ENCODE results near the gene LITAF.

Gene LITAF

GRCh38 chr16:11613381-11614303 is 26.9 kb upstream of the LITAF start:
- ChIA-PET CTCF (interaction anchor here (0.7 to 1.5 kb wide), 3 partner anchors 23 to 82 kb away, joined by 3 to 5 read pairs (median 3); no protein-coding TSS in a partner anchor), POLR2A (no interaction called here)
- TF ChIP-seq ZFP41 (tag by site-specific recombination; IDR thresholded peaks at IDR 0.05; ENCODE audit: borderline replicate concordance) (no peak), ZBTB20 (tag by site-specific recombination; IDR thresholded peaks at IDR 0.05) (no peak), KLF10 (tag by site-specific recombination; IDR thresholded peaks at IDR 0.05) (no peak), ZNF394 (tag by site-specific recombination; IDR thresholded peaks at IDR 0.05; ENCODE audit: borderline replicate concordance) (no peak)
- TF ChIP-seq, protein P1, sequence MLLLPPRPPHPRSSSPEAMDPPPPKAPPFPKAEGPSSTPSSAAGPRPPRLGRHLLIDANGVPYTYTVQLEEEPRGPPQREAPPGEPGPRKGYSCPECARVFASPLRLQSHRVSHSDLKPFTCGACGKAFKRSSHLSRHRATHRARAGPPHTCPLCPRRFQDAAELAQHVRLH (tag by site-specific recombination; IDR thresholded peaks at IDR 0.05), result no peak
- H3K27ac ChIP-seq (ENCODE audit: extremely low read depth, low read depth, low read length), result no peak overlapping the region
- no peaks in the 10 kb centered on the region for H3K4me1 ChIP-seq (ENCODE audit: control insufficient read depth, insufficient read depth, low read length)
- H3K4me3 ChIP-seq (ENCODE audit: low read depth, low read length), result no peak overlapping the region
- no peaks in the 10 kb centered on the region for H3K9me3 ChIP-seq (ENCODE audit: control insufficient read depth, insufficient read depth, low read depth, low read length)
- H3K36me3 ChIP-seq (ENCODE audit: control insufficient read depth in 2 of 2, insufficient read depth in 1 of 2, low read length in 2 of 2), result no peaks in the 10 kb centered on the region

DNA sequence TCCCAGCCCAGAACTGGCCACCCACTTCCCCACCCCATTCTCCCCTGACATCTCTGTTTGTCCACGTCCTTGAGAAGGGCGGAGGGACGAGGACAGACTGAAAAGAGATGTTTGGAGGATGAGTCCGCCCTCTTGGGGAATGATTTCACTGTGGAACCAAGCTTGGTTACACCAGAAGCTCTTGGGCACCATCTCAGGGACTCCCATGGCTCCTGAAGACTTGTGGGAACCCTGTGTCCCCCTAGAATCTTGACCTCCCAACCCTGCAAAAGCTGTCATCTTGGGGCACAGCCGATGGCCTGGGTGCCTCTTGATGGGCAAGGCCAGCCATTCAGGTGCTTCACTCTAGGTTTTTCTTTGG is 25.9 kb upstream of the LITAF start:
- no peak overlapping the region for H3K4me3 ChIP-seq (ENCODE audit: low read depth, low read length)
- TF ChIP-seq ZNF791 (tag by site-specific recombination; IDR thresholded peaks at IDR 0.05) (no peak), ZNF513 (tag by site-specific recombination; IDR thresholded peaks at IDR 0.05) (no peak), ZNF146 (tag by site-specific recombination; IDR thresholded peaks at IDR 0.05) (no peak), ZBTB17 (tag by site-specific recombination; IDR thresholded peaks at IDR 0.05) (no peak), YY1 (tag by site-specific recombination; IDR thresholded peaks at IDR 0.05) (no peak), ZNF366 (tag by site-specific recombination; conservative IDR thresholded peaks at IDR 0.05) (no peak), ELK4 (IDR thresholded peaks at IDR 0.05; ENCODE audit: borderline replicate concordance, low read depth, low read length) (no peak), ZNF114 (tag by site-specific recombination; IDR thresholded peaks at IDR 0.05) (no peak), PRDM10 (tag by site-specific recombination; IDR thresholded peaks at IDR 0.05) (no peak), ZNF221 (tag by site-specific recombination; IDR thresholded peaks at IDR 0.05; ENCODE audit: borderline replicate concordance) (no peak), ZNF211 (tag by site-specific recombination; IDR thresholded peaks at IDR 0.05; ENCODE audit: low read depth) (no peak), ZNF174 (tag by site-specific recombination; IDR thresholded peaks at IDR 0.05) (no peak), GLI4 (tag by site-specific recombination; IDR thresholded peaks at IDR 0.05) (no peak), ZEB2 (tag by site-specific recombination; IDR thresholded peaks at IDR 0.05) (no peak)
- TF ChIP-seq, protein P1 (tag by site-specific recombination; IDR thresholded peaks at IDR 0.05), result no peak
- TF ChIP-seq, protein P2, sequence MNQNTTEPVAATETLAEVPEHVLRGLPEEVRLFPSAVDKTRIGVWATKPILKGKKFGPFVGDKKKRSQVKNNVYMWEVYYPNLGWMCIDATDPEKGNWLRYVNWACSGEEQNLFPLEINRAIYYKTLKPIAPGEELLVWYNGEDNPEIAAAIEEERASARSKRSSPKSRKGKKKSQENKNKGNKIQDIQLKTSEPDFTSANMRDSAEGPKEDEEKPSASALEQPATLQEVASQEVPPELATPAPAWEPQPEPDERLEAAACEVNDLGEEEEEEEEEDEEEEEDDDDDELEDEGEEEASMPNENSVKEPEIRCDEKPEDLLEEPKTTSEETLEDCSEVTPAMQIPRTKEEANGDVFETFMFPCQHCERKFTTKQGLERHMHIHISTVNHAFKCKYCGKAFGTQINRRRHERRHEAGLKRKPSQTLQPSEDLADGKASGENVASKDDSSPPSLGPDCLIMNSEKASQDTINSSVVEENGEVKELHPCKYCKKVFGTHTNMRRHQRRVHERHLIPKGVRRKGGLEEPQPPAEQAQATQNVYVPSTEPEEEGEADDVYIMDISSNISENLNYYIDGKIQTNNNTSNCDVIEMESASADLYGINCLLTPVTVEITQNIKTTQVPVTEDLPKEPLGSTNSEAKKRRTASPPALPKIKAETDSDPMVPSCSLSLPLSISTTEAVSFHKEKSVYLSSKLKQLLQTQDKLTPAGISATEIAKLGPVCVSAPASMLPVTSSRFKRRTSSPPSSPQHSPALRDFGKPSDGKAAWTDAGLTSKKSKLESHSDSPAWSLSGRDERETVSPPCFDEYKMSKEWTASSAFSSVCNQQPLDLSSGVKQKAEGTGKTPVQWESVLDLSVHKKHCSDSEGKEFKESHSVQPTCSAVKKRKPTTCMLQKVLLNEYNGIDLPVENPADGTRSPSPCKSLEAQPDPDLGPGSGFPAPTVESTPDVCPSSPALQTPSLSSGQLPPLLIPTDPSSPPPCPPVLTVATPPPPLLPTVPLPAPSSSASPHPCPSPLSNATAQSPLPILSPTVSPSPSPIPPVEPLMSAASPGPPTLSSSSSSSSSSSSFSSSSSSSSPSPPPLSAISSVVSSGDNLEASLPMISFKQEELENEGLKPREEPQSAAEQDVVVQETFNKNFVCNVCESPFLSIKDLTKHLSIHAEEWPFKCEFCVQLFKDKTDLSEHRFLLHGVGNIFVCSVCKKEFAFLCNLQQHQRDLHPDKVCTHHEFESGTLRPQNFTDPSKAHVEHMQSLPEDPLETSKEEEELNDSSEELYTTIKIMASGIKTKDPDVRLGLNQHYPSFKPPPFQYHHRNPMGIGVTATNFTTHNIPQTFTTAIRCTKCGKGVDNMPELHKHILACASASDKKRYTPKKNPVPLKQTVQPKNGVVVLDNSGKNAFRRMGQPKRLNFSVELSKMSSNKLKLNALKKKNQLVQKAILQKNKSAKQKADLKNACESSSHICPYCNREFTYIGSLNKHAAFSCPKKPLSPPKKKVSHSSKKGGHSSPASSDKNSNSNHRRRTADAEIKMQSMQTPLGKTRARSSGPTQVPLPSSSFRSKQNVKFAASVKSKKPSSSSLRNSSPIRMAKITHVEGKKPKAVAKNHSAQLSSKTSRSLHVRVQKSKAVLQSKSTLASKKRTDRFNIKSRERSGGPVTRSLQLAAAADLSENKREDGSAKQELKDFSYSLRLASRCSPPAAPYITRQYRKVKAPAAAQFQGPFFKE (tag by site-specific recombination; IDR thresholded peaks at IDR 0.05; ENCODE audit: borderline replicate concordance), result no peak

More for the DNA sequence above, 25.9 kb upstream of the LITAF start:
- ChIA-PET POLR2A (interaction anchor here (0.8 kb wide), 1 partner anchor 414 kb away, joined by 3 read pairs; no protein-coding TSS in a partner anchor), CTCF (interaction anchor here (0.7 kb wide), 1 partner anchor 16 kb away, joined by 3 read pairs; no protein-coding TSS in a partner anchor)
- Histone ChIP-seq H3K36me3 (ENCODE audit: control insufficient read depth in 2 of 2, insufficient read depth in 1 of 2, low read length in 2 of 2) (no peaks in the 10 kb centered on the region), H3K4me1 (ENCODE audit: control insufficient read depth, insufficient read depth, low read length) (no peaks in the 10 kb centered on the region), H3K27ac (ENCODE audit: extremely low read depth, low read depth, low read length) (no peak overlapping the region), H3K9me3 (ENCODE audit: control insufficient read depth, insufficient read depth, low read depth, low read length) (no peaks in the 10 kb centered on the region)
